GM12801 (cell line): Measurements from ENCODE around the gene SRGAP3.

ENCODE experiments used
- TF ChIP-seq, protein P1 (sequence below): IDR thresholded peaks from one replicate; pipeline ENCODE4 v1.5.1; 2011; ENCODE audit warnings: control low read depth; ENCODE audit not compliant: insufficient read length; ENCODE audit errors: extremely low read depth

SRGAP3 gene

DNA sequence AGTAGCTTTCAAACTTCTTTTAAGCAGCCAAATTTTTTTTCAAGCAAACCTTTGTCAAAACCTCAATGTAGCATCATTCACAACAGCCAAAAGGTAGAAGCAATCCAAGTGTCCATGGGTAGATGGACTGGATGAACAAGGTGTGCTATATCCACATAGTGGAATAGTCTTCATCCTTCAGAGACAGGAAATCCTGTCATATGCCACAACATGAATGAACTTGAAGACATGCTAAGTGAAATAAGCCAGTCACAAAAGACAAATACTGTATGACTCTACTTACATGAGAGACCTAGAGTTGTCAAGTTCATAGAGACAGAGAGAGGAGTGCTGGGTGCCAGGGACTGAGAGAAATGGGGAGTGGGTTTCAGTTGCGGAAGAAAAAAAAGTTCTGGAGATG is 87.6 kb downstream of the SRGAP3 start:
- TF ChIP-seq, protein P1, sequence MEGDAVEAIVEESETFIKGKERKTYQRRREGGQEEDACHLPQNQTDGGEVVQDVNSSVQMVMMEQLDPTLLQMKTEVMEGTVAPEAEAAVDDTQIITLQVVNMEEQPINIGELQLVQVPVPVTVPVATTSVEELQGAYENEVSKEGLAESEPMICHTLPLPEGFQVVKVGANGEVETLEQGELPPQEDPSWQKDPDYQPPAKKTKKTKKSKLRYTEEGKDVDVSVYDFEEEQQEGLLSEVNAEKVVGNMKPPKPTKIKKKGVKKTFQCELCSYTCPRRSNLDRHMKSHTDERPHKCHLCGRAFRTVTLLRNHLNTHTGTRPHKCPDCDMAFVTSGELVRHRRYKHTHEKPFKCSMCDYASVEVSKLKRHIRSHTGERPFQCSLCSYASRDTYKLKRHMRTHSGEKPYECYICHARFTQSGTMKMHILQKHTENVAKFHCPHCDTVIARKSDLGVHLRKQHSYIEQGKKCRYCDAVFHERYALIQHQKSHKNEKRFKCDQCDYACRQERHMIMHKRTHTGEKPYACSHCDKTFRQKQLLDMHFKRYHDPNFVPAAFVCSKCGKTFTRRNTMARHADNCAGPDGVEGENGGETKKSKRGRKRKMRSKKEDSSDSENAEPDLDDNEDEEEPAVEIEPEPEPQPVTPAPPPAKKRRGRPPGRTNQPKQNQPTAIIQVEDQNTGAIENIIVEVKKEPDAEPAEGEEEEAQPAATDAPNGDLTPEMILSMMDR: no peak

DNA sequence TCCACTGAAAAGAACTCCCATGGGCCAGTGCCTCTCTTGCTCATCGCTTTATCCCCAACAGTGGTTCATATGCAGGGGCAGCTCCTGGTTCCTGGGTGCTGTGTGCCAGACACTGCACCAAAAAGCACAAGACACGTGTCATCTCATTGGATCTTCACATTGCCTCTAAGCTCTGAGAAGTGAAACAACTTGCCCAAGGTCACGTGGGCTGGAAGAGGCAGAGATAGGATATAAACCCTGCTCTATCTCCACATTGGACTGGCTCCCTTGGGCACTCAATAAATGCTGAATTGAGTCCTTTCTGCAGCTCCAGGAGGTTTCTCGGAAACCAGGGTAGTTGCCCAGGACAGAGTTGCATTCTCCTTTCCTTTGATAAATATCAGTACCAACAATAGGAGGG is 88.1 kb downstream of the SRGAP3 start:
- TF ChIP-seq, protein P1: no peak

DNA sequence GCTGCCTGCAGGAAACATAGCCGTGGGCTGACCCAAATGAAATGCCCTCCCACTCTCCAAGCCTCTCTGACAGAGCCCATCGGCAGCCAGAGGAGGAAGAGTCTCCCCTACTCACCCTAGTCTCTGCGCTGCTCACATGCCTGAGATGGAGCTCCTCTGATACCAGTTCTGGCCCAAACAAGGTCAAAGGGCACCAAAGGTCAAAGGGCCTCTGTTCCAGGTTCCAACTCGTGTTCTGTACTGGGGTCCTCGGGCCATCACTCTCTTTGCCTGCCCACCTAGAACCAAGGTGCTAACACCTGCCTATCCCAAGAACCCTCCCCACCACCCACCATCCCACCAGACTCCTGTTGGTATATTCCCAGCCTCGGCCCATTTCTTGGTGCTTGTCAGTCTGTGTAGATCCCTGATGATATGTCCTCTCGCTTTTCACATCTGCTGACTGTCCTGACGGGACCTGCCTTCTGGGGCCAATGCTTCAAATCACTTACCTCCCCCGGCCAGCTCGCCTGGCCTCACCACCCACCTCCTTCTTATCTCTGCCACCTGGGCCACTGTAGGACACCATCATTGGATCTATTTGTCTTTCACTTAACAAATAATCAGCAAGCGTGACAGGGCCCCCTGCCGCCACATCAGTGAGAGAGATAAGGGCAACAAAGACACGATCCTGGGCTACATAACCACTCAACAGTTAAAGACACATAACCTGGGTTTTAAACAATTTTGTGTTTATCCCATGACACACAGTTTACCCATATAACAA is 90.4 kb downstream of the SRGAP3 start:
- TF ChIP-seq, protein P1: no peak

DNA sequence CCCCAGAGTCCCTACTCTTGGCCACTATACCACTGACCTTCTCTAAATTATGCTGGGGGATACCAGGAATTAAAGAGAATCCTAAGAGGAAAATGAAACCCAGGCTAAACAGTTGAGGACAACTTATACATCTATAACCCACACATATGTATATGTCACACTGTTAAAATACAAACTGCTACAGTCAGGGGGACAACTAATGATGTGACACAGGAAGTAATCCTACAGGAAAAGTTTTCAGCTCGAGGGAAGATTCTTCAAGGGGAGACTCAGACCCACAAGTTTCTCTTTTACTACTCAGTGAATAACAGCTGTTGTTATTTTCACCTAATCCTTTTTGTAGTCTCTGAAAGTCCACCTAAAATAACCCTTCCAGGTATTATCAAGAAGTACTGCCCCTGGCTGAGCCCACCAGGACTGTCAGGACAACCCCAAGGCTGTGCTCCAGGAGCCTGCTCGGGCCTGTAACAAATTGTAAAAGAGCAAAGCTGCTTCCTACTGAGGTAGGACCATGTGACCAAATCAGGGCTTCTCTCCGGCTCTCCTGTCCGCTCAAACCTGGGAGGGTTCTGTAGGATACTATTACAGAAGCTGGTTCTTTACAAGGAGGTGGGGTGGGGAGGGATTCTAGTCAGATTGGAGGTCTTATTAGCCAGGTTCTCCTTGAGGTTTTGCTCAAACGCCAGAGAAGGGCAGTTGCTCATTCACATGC is 91.6 kb downstream of the SRGAP3 start:
- TF ChIP-seq, protein P1: no peak

DNA sequence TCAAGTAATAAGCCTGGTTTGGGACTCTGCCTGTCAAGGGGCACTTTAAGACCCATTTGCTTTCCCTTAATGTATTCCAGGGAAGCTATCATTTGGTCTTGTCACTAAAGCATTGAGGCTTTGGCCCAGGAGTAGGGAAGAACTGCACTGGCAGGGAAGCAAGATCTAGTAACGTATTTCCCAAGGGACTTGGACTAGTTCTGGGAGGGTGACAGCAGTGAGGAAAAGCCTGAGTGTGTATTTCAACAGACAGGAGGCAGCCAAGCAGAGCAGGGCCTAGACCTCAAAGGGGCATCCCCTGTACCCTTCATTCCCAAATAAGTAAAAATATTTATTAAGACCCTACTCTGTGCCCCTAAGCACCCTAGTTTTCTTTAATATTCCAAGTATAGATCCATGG is 92.8 kb downstream of the SRGAP3 start:
- TF ChIP-seq, protein P1: no peak

DNA sequence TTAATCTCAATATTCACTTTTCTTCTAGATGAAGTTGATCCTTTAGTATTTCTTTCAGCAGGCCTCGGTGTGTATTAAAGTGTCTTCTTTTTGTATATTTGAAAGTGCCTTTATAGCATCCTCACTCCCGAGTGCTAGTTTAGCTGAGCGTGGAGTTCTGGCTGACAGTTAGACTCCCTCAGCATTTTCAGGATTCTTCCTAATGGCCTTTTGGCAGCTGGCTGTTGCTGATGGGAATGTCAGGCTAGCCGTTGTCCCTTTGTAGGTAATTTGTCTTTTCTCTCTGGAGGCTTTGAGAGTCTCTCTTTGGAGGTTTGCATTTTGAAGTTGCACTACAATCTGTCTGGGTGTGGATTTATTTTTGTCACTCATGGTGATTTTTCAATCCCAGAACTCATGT is 94.4 kb downstream of the SRGAP3 start:
- TF ChIP-seq, protein P1: no peak

DNA sequence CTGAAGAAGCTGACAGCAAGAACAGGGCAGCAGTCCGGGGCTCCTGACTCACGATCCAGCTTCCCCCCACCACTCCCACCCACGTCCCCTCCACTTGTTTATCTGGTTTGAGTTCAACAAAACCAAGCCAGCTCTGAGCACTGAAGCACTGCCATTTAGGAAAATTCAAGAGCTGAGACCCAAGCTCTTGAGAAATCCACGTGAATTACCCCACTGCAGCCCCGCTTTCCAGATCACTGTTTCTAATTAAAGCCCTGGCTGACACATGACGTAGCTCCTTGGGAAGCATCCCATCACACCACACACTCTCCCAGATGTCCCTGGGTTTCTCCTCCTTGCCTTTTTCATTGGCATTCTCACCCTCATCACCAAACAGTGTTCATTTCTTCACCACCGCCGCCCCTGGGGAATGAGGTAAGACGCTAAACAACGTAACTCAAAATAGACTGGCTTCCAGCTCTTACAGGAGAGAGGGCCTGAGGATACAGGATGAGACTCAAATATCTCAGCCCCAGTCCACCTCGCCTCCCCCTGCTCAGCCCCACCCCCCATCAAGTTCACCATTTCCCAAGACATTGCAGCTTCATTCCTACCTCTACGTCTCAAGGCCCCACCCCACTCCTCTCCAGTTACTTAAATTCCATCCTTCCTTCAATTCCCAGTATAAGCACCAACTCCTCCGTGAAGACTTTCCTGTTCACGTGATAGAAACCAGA is 95.4 kb downstream of the SRGAP3 start:
- TF ChIP-seq, protein P1: no peak
